Sigmoid colon (tissue), 7 donors: Measurements from ENCODE around the gene PRKG1. TPM values are rescaled to one million over a fixed set of nuclear protein-coding genes. Genes with fewer than 3 reads are reported as not detected.

ENCODE experiments used
- DNase-seq: peaks from one replicate; pipeline ENCODE4 v3.0.0-alpha.2; 2019
- H3K27ac ChIP-seq, 4 donors: fragments of 200-600 bp; sonication (generic); one replicate each; pipeline ENCODE4 v1.5.1; 2016 to 2019; ENCODE audit warnings: mild to moderate bottlenecking in 1 of 4
- H3K27me3 ChIP-seq, 3 donors: fragments of 200-600 bp; sonication (generic); one replicate each; pipeline ENCODE4 v1.5.1; 2019; ENCODE audit warnings: mild to moderate bottlenecking in 1 of 3
- H3K36me3 ChIP-seq, 4 donors: fragments of 200-600 bp; sonication (generic); one replicate each; pipeline ENCODE4 v1.5.1; 2016 to 2019
- H3K4me1 ChIP-seq, 4 donors: fragments of 200-600 bp; sonication (generic); one replicate each; pipeline ENCODE4 v1.5.1; 2017 to 2019
- H3K4me3 ChIP-seq, 4 donors: fragments of 200-600 bp; sonication (generic); one replicate each; pipeline ENCODE4 v1.5.1; 2017 to 2019; ENCODE audit warnings: mild to moderate bottlenecking in 2 of 4, moderate library complexity in 1 of 4
- H3K9me3 ChIP-seq, 4 donors: fragments of 200-600 bp in 3 of 4; sonication (generic) in 3 of 4; one replicate each; pipeline versions ENCODE4 v1.5.1 to v1.6.1; 2013 to 2019
- CTCF ChIP-seq, 4 experiments: fragments of 450-650 bp in 3 of 4; fragments of 200-600 bp in 1 of 4; IDR thresholded peaks; one replicate each; pipeline ENCODE4 v1.5.1; 2016 to 2019; ENCODE audit warnings: antibody characterized with exemption in 4 of 4, mild to moderate bottlenecking in 3 of 4, moderate library complexity in 2 of 4
- EP300 ChIP-seq, 4 donors: sonication (generic); formaldehyde crosslinking; IDR thresholded peaks; one replicate each; pipeline ENCODE4 v1.6.1; 2017; ENCODE audit warnings: antibody characterized with exemption in 4 of 4
- POLR2A ChIP-seq, 2 donors: fragments of 450-650 bp; IDR thresholded peaks; one replicate each; pipeline ENCODE4 v1.6.1; 2016; ENCODE audit warnings: antibody characterized with exemption in 2 of 2, mild to moderate bottlenecking in 2 of 2, moderate library complexity in 2 of 2
- POLR2AphosphoS5 ChIP-seq, 4 donors: sonication (generic); formaldehyde crosslinking; IDR thresholded peaks; one replicate each; pipeline ENCODE4 v1.6.1; 2017; ENCODE audit warnings: antibody characterized with exemption in 4 of 4
- WGBS, 2 donors: extraction: QIAGEN DNeasy Blood & Tissue Kit; methylation state at CpG; one replicate each; pipeline ENCODE4 v1.1.7; 2013; 5-methylcytosine and 5-hydroxymethylcytosine counted together
- intact Hi-C: fragments of 100-400 bp; cut with DNase I; formaldehyde crosslinking; loops from one replicate; pipeline ENCODE4 v1.15.1; 2023
- polyA plus RNA-seq, 3 donors: library from polyadenylated mRNA; stranded (reverse); fragments of 200-250 nt; gene quantifications; one replicate each; pipeline ENCODE4 v1.2.3, GENCODE V29; 2013
- total RNA-seq, 4 donors: library from RNA; depleted of rRNA; stranded (reverse); fragments of >200 nt; gene quantifications; one replicate each; pipeline ENCODE4 v1.1.0, GENCODE V29; 2016
- donor health status: healthy with polysubstance abuse.
- donor health status: Bipolar disorder and iron deficiency.
- donor health status: healthy.

Gene PRKG1
- total and polyA plus RNA-seq, 7 donors, result 3.7 to 92.9 (median 60.2) TPM

GRCh38 chr10:51100221-51100620, 25.9 kb downstream of the PRKG1 start:
- DNase-seq, result no peak
- 86 to 94% methylated on average over 1 of the region's 1 CpG for WGBS, 2 donors
- TF ChIP-seq POLR2A (IDR thresholded peaks at IDR 0.05), result no peak
- H3K9me3 ChIP-seq, result no peaks in the 10 kb centered on the region
- no peak overlapping the region for H3K4me3 ChIP-seq
- intact Hi-C loops, result no loop called here
- H3K27ac ChIP-seq, result no peak overlapping the region
- no peaks in the 10 kb centered on the region for H3K27me3 ChIP-seq
- no peaks in the 10 kb centered on the region for H3K36me3 ChIP-seq
- peaks cover 0 to 55% (median 35%) of the 10 kb centered on the region in 4 donors for H3K4me1 ChIP-seq

- no peaks in the 10 kb centered on the region for H3K9me3 ChIP-seq
- no peaks in the 10 kb centered on the region for H3K36me3 ChIP-seq
- TF ChIP-seq EP300 (IDR thresholded peaks at IDR 0.05) (no peak), CTCF (IDR thresholded peaks at IDR 0.05) (no peak), POLR2AphosphoS5 (IDR thresholded peaks at IDR 0.05) (no peak), POLR2A (IDR thresholded peaks at IDR 0.05) (no peak)
- DNase-seq, result no peak
- H3K4me3 ChIP-seq, result no peak overlapping the region
- intact Hi-C loops, result no loop called here
- H3K27me3 ChIP-seq, result no peaks in the 10 kb centered on the region
- peaks cover 0 to 29% (median 15%) of the 10 kb centered on the region in 4 donors for H3K4me1 ChIP-seq
- WGBS, 2 donors, result 87 to 90% methylated on average over 3 of the region's 3 CpGs
- H3K27ac ChIP-seq, result no peak overlapping the region
Measured at GRCh38 chr10:51103554-51104217, 29.4 kb downstream of the PRKG1 start.

- Histone ChIP-seq H3K4me3 (no peak overlapping the region), H3K36me3 (no peaks in the 10 kb centered on the region), H3K27ac (no peak overlapping the region), H3K27me3 (no peaks in the 10 kb centered on the region), H3K4me1 (peaks cover 0 to 34% (median 12%) of the 10 kb centered on the region in 4 donors), H3K9me3 (no peaks in the 10 kb centered on the region)
- no peak for TF ChIP-seq CTCF (IDR thresholded peaks at IDR 0.05)
- no peak for TF ChIP-seq POLR2AphosphoS5 (IDR thresholded peaks at IDR 0.05)
- 61 to 88% methylated on average over 5 of the region's 5 CpGs for WGBS, 2 donors
- no peak for DNase-seq
- intact Hi-C loops, result no loop called here
Measured at GRCh38 chr10:51106311-51106945, 32.1 kb downstream of the PRKG1 start.

DNA sequence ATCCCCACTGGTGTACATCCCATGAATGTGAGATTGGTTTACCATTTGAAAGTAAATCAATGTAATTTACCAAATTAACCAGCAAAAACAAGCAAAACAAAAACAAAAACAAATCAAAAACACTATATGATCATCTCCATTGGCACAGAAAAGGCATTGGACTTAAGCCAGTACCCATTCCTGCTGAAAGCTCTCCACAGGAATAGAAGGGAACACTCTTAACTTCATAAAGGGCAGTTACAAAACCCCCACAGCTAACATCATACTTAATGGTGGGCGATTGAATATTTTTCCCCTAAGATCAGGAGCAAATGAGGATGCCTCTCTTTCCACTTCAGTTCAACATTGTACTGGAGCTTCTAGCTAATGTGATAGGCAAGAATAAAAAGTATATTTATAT, 34.1 kb downstream of the PRKG1 start:
- no peak overlapping the region for H3K27ac ChIP-seq
- H3K27me3 ChIP-seq, result no peaks in the 10 kb centered on the region
- 94 to 95% methylated on average over 1 of the region's 1 CpG for WGBS, 2 donors
- H3K36me3 ChIP-seq, result no peaks in the 10 kb centered on the region
- no peak for TF ChIP-seq POLR2AphosphoS5 (IDR thresholded peaks at IDR 0.05)
- no peak for TF ChIP-seq CTCF (IDR thresholded peaks at IDR 0.05)
- no peak for TF ChIP-seq EP300 (IDR thresholded peaks at IDR 0.05)
- no peaks in the 10 kb centered on the region for H3K9me3 ChIP-seq
- DNase-seq, result no peak
- H3K4me3 ChIP-seq, result no peak overlapping the region
- intact Hi-C loops, result no loop called here
- H3K4me1 ChIP-seq, result peaks cover 0 to 22% (median 5%) of the 10 kb centered on the region in 4 donors

GRCh38 chr10:51109801-51110533, 35.7 kb downstream of the PRKG1 start:
- Histone ChIP-seq H3K4me1 (peaks cover 0 to 22% (median 5%) of the 10 kb centered on the region in 4 donors), H3K36me3 (no peaks in the 10 kb centered on the region), H3K9me3 (no peaks in the 10 kb centered on the region), H3K27ac (no peak overlapping the region), H3K4me3 (no peak overlapping the region), H3K27me3 (no peaks in the 10 kb centered on the region)
- WGBS, 2 donors, result 78 to 81% methylated on average over 4 of the region's 4 CpGs
- TF ChIP-seq POLR2AphosphoS5 (IDR thresholded peaks at IDR 0.05), result no peak
- no peak for TF ChIP-seq CTCF (IDR thresholded peaks at IDR 0.05)
- no peak for TF ChIP-seq POLR2A (IDR thresholded peaks at IDR 0.05)
- TF ChIP-seq EP300 (IDR thresholded peaks at IDR 0.05), result no peak
- no peak for DNase-seq
- intact Hi-C loops, result no loop called here
